ENCODE measurements around the gene NLGN3.

Gene NLGN3

GRCh38 chrX:71214152-71214551 is 69.5 kb downstream of the NLGN3 start:
- no peak for DNase-seq (ENCODE audit: low read depth)

- no peak for DNase-seq (ENCODE audit: low read depth)
These were observed 70.1 kb downstream of the NLGN3 start for GRCh38 chrX:71214604-71215337.

GRCh38 chrX:71215338-71215912 is 70.8 kb downstream of the NLGN3 start:
- DNase-seq (ENCODE audit: low read depth), result no peak

DNA sequence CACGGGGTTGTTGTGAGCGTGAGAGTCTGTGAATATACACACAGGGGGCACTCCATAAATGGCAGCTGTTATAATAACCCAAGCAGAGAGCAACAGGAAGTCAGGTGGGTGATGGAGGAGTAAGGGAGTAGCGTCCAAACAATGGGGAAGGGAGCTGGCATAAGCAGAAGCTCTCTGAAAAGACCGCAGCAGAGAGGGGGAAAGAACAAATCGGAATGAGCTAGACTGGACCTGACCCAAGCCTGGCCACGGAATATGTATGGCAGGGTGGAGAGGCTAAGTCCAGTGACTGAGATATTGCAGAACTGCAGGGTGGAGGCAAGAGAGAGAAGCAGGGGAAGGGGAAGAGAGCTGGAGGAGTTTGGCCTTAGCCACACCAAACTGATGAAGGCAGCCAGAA is 71.8 kb downstream of the NLGN3 start:
- no peak for DNase-seq (ENCODE audit: low read depth)

GRCh38 chrX:71217298-71217697 is 72.7 kb downstream of the NLGN3 start:
- DNase-seq (ENCODE audit: low read depth), result no peak

All from non-pigmented ciliary epithelial cell (primary cell).